MG63 (cell line): ENCODE results near the gene PSMD1. TPM values are rescaled to one million over a fixed set of nuclear protein-coding genes. Genes with fewer than 3 reads are reported as not detected.
"Not testable (repeated sequence)": the region's sequence is repeated elsewhere in the genome, so short reads cannot be mapped to it uniquely, and the experiment has no call there.

ENCODE experiments used
- DNase-seq: peaks from one replicate; pipeline ENCODE4 v3.0.0-alpha.2; 2020
- H3K27me3 ChIP-seq: fragments of 250-450 bp; sonication (Bioruptor Pico); 2 replicates; pipeline ENCODE4 v1.5.1; 2020; ENCODE audit warnings: mild to moderate bottlenecking, moderate library complexity
- H3K36me3 ChIP-seq: fragments of 250-450 bp; sonication (Bioruptor Pico); 2 replicates; pipeline ENCODE4 v1.5.1; 2020; ENCODE audit warnings: mild to moderate bottlenecking, moderate library complexity
- H3K4me3 ChIP-seq: fragments of 250-450 bp; sonication (Bioruptor Pico); 2 replicates; pipeline ENCODE4 v1.5.1; 2020; ENCODE audit warnings: mild to moderate bottlenecking, moderate library complexity
- H3K9me3 ChIP-seq: fragments of 250-450 bp; sonication (Bioruptor Pico); 2 replicates; pipeline ENCODE4 v1.5.1; 2020; ENCODE audit warnings: mild to moderate bottlenecking, moderate library complexity
- total RNA-seq: library from RNA; depleted of rRNA; stranded (reverse); fragments of >200 nt; shearing (Covaris generic); gene quantifications from 2 replicates; pipeline ENCODE4 v1.2.3, GENCODE V29; 2014; ENCODE audit warnings: low replicate concordance

Gene PSMD1
- total RNA-seq, 1 experiment from 2014 or later = 54.6 TPM

- Histone ChIP-seq H3K9me3 (no peaks in the 10 kb centered on the region), H3K36me3 (peaks cover 72% of the 10 kb centered on the region)
- DNase-seq = no peak
Observed at GRCh38 chr2:231068525-231069222, 12.0 kb downstream of the PSMD1 start.

GRCh38 chr2:231069379-231070054, 12.8 kb downstream of the PSMD1 start:
- no peaks in the 10 kb centered on the region for H3K27me3 ChIP-seq
- H3K9me3 ChIP-seq = no peaks in the 10 kb centered on the region
- no peak overlapping the region for H3K4me3 ChIP-seq
- no peak for DNase-seq
- H3K36me3 ChIP-seq = peaks cover 68% of the 10 kb centered on the region

More at GRCh38 chr2:231068525-231069222, 12.0 kb downstream of the PSMD1 start:
- no peak overlapping the region for H3K4me3 ChIP-seq
- no peaks in the 10 kb centered on the region for H3K27me3 ChIP-seq

- Histone ChIP-seq H3K9me3 (no peaks in the 10 kb centered on the region), H3K27me3 (no peaks in the 10 kb centered on the region), H3K36me3 (peaks cover 89% of the 10 kb centered on the region), H3K4me3 (no peak overlapping the region)
- DNase-seq = no peak
Observed at GRCh38 chr2:231084565-231084964, 27.9 kb downstream of the PSMD1 start.

GRCh38 chr2:231088754-231089153, 32.1 kb downstream of the PSMD1 start:
- DNase-seq = no peak
- H3K4me3 ChIP-seq = no peak overlapping the region
- peaks cover 87% of the 10 kb centered on the region for H3K36me3 ChIP-seq
- H3K9me3 ChIP-seq = no peaks in the 10 kb centered on the region
- no peaks in the 10 kb centered on the region for H3K27me3 ChIP-seq

GRCh38 chr2:231093933-231094332, 37.3 kb downstream of the PSMD1 start:
- Histone ChIP-seq H3K9me3 (no peaks in the 10 kb centered on the region), H3K36me3 (peaks cover 72% of the 10 kb centered on the region), H3K4me3 (no peak overlapping the region), H3K27me3 (no peaks in the 10 kb centered on the region)
- no peak for DNase-seq

GRCh38 chr2:231094736-231095346, 38.2 kb downstream of the PSMD1 start:
- H3K36me3 ChIP-seq = peaks cover 73% of the 10 kb centered on the region

GRCh38 chr2:231099918-231100317, 43.3 kb downstream of the PSMD1 start:
- DNase-seq = no peak
- Histone ChIP-seq H3K4me3 (no peak overlapping the region), H3K9me3 (no peaks in the 10 kb centered on the region), H3K27me3 (no peaks in the 10 kb centered on the region), H3K36me3 (peaks cover 61% of the 10 kb centered on the region)

More at GRCh38 chr2:231094736-231095346, 38.2 kb downstream of the PSMD1 start:
- H3K9me3 ChIP-seq = no peaks in the 10 kb centered on the region
- no peak for DNase-seq
- no peaks in the 10 kb centered on the region for H3K27me3 ChIP-seq
- no peak overlapping the region for H3K4me3 ChIP-seq

GRCh38 chr2:231100321-231100720, 43.7 kb downstream of the PSMD1 start:
- DNase-seq, H3K27me3 ChIP-seq, H3K9me3 ChIP-seq, H3K4me3 ChIP-seq: not testable (repeated sequence)
- H3K36me3 ChIP-seq = peaks cover 61% of the 10 kb centered on the region

GRCh38 chr2:231100990-231101389, 44.3 kb downstream of the PSMD1 start:
- H3K36me3 ChIP-seq = peaks cover 63% of the 10 kb centered on the region
- no peaks in the 10 kb centered on the region for H3K9me3 ChIP-seq
- no peak for DNase-seq
- H3K27me3 ChIP-seq = no peaks in the 10 kb centered on the region
- no peak overlapping the region for H3K4me3 ChIP-seq

- Histone ChIP-seq H3K4me3 (no peak overlapping the region), H3K36me3 (peaks cover 65% of the 10 kb centered on the region), H3K27me3 (no peaks in the 10 kb centered on the region), H3K9me3 (no peaks in the 10 kb centered on the region)
- no peak for DNase-seq
Observed at GRCh38 chr2:231102772-231103171, 46.1 kb downstream of the PSMD1 start.

GRCh38 chr2:231104115-231104713, 47.5 kb downstream of the PSMD1 start:
- peak; percentile 15 for DNase-seq
- Histone ChIP-seq H3K4me3 (no peak overlapping the region), H3K27me3 (no peaks in the 10 kb centered on the region), H3K36me3 (peaks cover 64% of the 10 kb centered on the region), H3K9me3 (no peaks in the 10 kb centered on the region)

GRCh38 chr2:231110551-231110950, 53.9 kb downstream of the PSMD1 start:
- no peak for DNase-seq
- peaks cover 62% of the 10 kb centered on the region for H3K36me3 ChIP-seq
- H3K9me3 ChIP-seq = no peaks in the 10 kb centered on the region
- no peaks in the 10 kb centered on the region for H3K27me3 ChIP-seq
- no peak overlapping the region for H3K4me3 ChIP-seq

- no peak overlapping the region for H3K4me3 ChIP-seq
- H3K27me3 ChIP-seq = no peaks in the 10 kb centered on the region
- peak; percentile 5 for DNase-seq
- H3K9me3 ChIP-seq = no peaks in the 10 kb centered on the region
- peaks cover 62% of the 10 kb centered on the region for H3K36me3 ChIP-seq
Observed at GRCh38 chr2:231111987-231112386, 55.3 kb downstream of the PSMD1 start.

GRCh38 chr2:231113489-231113888, 56.8 kb downstream of the PSMD1 start:
- no peak for DNase-seq
- no peaks in the 10 kb centered on the region for H3K9me3 ChIP-seq
- H3K4me3 ChIP-seq = no peak overlapping the region
- peaks cover 54% of the 10 kb centered on the region for H3K36me3 ChIP-seq
- no peaks in the 10 kb centered on the region for H3K27me3 ChIP-seq

- DNase-seq = no peak
- H3K27me3 ChIP-seq = no peaks in the 10 kb centered on the region
- H3K9me3 ChIP-seq = no peaks in the 10 kb centered on the region
- no peak overlapping the region for H3K4me3 ChIP-seq
- peaks cover 35% of the 10 kb centered on the region for H3K36me3 ChIP-seq
Observed at GRCh38 chr2:231115651-231116050, 59.0 kb downstream of the PSMD1 start.

GRCh38 chr2:231117148-231117547, 60.5 kb downstream of the PSMD1 start:
- DNase-seq = no peak
- Histone ChIP-seq H3K27me3 (no peaks in the 10 kb centered on the region), H3K9me3 (no peaks in the 10 kb centered on the region), H3K36me3 (peaks cover 22% of the 10 kb centered on the region), H3K4me3 (no peak overlapping the region)

- DNase-seq = no peak
- Histone ChIP-seq H3K36me3 (peaks cover 16% of the 10 kb centered on the region), H3K27me3 (no peaks in the 10 kb centered on the region), H3K4me3 (no peak overlapping the region), H3K9me3 (no peaks in the 10 kb centered on the region)
Observed at GRCh38 chr2:231117922-231118613, 61.4 kb downstream of the PSMD1 start.
